Psoas muscle (tissue), 8 donors: Measurements from ENCODE around the gene PPDPF. TPM values are rescaled to one million over a fixed set of nuclear protein-coding genes. Genes with fewer than 3 reads are reported as not detected.

Experiments used
- ATAC-seq, 4 donors: fragments of 200-7000 bp; cut with Tn5 transposase; one replicate each; pipeline ENCODE4 v1.9.1; 2020; ENCODE audit warnings: moderate library complexity in 3 of 4, mild to moderate bottlenecking in 2 of 4
- DNase-seq, 2 donors: peaks; one replicate each; pipeline ENCODE4 v3.0.0-alpha.2; 2020
- H3K27ac ChIP-seq: fragments of 200-600 bp; one replicate; pipeline ENCODE4 v1.8.0; 2022
- H3K27me3 ChIP-seq, 3 donors: fragments of 200-600 bp in 1 of 3; one replicate each; pipeline versions ENCODE4 v1.6.1 to v1.8.0; 2013 to 2022; ENCODE audit warnings: low read length in 2 of 3, mild to moderate bottlenecking in 2 of 3, moderate library complexity in 1 of 3; ENCODE audit not compliant: insufficient read depth in 3 of 3
- H3K36me3 ChIP-seq, 2 donors: fragments of 200-600 bp in 1 of 2; one replicate each; pipeline versions ENCODE4 v1.6.1 to v1.8.0; 2013 to 2022; ENCODE audit warnings: low read depth in 1 of 2, mild to moderate bottlenecking in 1 of 2, moderate library complexity in 1 of 2; ENCODE audit not compliant: insufficient read depth in 1 of 2
- H3K4me1 ChIP-seq: fragments of 200-600 bp; one replicate; pipeline ENCODE4 v1.8.0; 2022
- H3K4me3 ChIP-seq: fragments of 200-600 bp; one replicate; pipeline ENCODE4 v1.8.0; 2022; ENCODE audit warnings: mild to moderate bottlenecking
- H3K9me3 ChIP-seq: fragments of 200-600 bp; one replicate; pipeline ENCODE4 v1.8.0; 2022
- WGBS, 3 donors: extraction: QIAGEN DNeasy Blood & Tissue Kit; methylation state at CpG; one replicate each; pipeline versions ENCODE4 v1.1.6 to v1.1.7; 2013; 5-methylcytosine and 5-hydroxymethylcytosine counted together
- intact Hi-C, 2 donors: fragments of 100-400 bp; cut with DNase I; formaldehyde crosslinking; loops; one replicate each; pipeline versions ENCODE4 v1.11.0 to v1.14.2; 2022
- polyA plus RNA-seq, 3 donors: library from polyadenylated mRNA; stranded (reverse); fragments of 200-250 nt; gene quantifications; one replicate each; pipeline ENCODE4 v1.2.3, GENCODE V29; 2013
- total RNA-seq, 4 donors: library from RNA; stranded (reverse); fragmentation: NEBNext Ultra II Directional in 2 of 4; extraction: Animal tissue kit (Norgen Biotek cat#: 25700) in 2 of 4; gene quantifications; one replicate each; pipeline versions ENCODE4 v1.2.1 to v1.2.4, GENCODE V29; 2021 to 2023
- TF ChIP-seq, protein P1 (sequence below): fragments of 200-600 bp; IDR thresholded peaks from one replicate; pipeline ENCODE4 v1.8.0; 2022; ENCODE audit warnings: antibody characterized with exemption
- donor health status: healthy with polysubstance abuse.
- donor health status: DM: no; HTN: no; CAD: no; lungs with moderate emphysema.
- donor health status: Bipolar disorder and iron deficiency.
- donor health status: healthy.
- donor health status: DM: yes; HTN: yes; CAD: no.
- donor health status: DM: no; HTN: no; CAD: no.
- donor health status: DM: no; HTN: no; CAD: no.
- donor health status: DM: yes; HTN: yes; CAD: no.

Gene PPDPF
- total and polyA plus RNA-seq, 7 donors = 130 to 198 (median 153) TPM

DNA sequence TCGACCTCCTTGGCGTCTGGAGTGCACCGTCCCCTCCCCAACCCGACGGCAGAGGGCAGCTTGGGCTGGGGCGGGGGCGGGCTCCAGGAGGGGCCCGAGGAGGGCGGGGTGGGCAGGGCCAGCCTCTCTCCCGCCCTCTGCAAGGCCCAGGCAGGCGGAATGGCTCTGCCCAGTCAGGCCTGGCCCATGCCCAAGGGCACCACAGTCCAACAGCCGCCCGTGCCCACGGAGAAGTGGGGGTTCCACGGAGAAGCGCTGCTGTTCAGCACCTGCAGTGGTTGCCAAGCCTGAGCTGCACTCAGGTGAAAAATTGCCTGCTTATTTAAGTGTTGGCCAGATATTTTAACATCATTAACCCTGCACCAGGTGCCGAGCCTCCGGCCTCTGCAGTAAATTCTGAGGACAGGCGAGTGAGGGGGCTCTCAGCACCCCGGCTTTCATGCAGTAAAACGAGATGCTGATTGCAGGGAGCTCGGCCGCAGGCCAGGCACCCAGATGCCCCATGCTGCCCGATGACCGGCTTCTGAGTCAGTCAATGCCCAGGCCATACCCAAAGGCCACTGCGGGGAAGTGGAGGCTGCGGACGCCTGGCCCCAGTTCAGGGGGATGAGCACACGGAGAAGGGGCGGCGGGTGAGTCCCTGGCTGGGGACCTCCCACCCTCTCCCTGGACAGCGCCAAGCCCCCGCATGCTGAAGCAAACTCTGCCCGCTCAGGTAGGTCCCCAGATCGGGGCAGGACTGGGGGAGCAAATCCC lies 27.3 kb downstream of the PPDPF start, which contains the start of gene SRMS:
Gene SRMS, minus strand, starts transcription at position 25 of the 756 bp plus-strand sequence. CDS start 286 bp downstream, outside the sequence.
- 41 to 45% (median 42%) methylated on average over 34 to 35 of the region's 35 CpGs for WGBS, 3 donors
- no peak within 1 kb of the TSS for H3K27ac ChIP-seq
- H3K9me3 ChIP-seq = no peaks in the 10 kb centered on the region
- TF ChIP-seq, protein P1, sequence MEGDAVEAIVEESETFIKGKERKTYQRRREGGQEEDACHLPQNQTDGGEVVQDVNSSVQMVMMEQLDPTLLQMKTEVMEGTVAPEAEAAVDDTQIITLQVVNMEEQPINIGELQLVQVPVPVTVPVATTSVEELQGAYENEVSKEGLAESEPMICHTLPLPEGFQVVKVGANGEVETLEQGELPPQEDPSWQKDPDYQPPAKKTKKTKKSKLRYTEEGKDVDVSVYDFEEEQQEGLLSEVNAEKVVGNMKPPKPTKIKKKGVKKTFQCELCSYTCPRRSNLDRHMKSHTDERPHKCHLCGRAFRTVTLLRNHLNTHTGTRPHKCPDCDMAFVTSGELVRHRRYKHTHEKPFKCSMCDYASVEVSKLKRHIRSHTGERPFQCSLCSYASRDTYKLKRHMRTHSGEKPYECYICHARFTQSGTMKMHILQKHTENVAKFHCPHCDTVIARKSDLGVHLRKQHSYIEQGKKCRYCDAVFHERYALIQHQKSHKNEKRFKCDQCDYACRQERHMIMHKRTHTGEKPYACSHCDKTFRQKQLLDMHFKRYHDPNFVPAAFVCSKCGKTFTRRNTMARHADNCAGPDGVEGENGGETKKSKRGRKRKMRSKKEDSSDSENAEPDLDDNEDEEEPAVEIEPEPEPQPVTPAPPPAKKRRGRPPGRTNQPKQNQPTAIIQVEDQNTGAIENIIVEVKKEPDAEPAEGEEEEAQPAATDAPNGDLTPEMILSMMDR = no peak
- H3K36me3 ChIP-seq = no peaks in the 10 kb centered on the region
- DNase-seq (no peak), ATAC-seq (no peak)
- H3K27me3 ChIP-seq = peaks cover 0 to 73% (median 27%) of the 10 kb centered on the region in 3 donors
- no peaks in the 10 kb centered on the region for H3K4me1 ChIP-seq
- H3K4me3 ChIP-seq = no peak within 1 kb of the TSS
- intact Hi-C loops = no loop called here

DNA sequence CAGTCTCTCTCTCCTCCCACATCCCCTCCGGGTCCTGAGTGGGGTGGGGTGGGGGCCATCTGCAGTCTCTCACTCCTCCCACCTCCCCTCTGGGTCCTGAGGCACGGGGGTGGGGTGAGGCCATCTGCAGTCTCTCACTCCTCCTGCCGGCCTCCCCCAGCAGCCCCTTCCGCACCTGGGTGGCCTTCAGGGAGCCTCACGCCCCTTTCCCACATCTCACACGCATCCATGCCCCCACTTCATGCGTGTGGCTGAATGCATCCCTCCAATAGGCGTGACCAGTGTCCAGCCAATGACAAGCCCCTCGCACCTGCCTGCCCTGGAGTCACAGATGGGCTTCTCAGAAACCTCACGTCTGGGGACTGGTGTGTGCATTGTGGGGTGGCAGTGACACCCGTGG lies 28.0 kb downstream of the PPDPF start:
- Histone ChIP-seq H3K4me1 (no peaks in the 10 kb centered on the region), H3K27ac (no peak overlapping the region), H3K9me3 (no peaks in the 10 kb centered on the region), H3K27me3 (peaks cover 0 to 76% (median 30%) of the 10 kb centered on the region in 3 donors), H3K4me3 (no peak overlapping the region), H3K36me3 (no peaks in the 10 kb centered on the region)
- ATAC-seq (no peak), DNase-seq (no peak)
- 24 to 33% (median 29%) methylated on average over 10 to 11 of the region's 11 CpGs for WGBS, 3 donors
- intact Hi-C loops = no loop called here
- TF ChIP-seq, protein P1 = no peak

DNA sequence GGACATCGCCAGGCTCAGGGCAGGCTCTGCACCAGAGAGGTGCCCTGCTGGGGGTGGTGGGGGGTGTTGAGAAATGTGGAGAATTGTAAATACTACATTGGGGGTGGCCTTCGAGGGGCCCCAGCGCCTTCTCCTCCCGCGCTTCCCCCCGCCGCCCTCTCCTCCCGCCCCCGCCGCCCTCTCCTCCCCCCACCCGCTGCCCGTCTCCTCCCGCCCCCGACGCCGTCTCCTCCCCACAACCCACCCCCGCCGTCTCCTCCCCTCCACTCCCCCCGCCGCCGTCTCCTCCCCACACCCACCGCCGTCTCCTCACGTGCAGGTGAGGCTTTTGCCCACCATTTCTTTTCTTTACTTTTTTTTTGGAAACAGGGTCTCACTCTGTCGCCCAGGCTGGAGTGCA lies 28.5 kb downstream of the PPDPF start:
- Histone ChIP-seq H3K36me3 (no peaks in the 10 kb centered on the region), H3K9me3 (no peaks in the 10 kb centered on the region), H3K27me3 (peaks cover 0 to 80% (median 31%) of the 10 kb centered on the region in 3 donors), H3K4me1 (no peaks in the 10 kb centered on the region), H3K27ac (no peak overlapping the region), H3K4me3 (no peak overlapping the region)
- 12 to 18% (median 16%) methylated on average over 5 to 23 of the region's 25 CpGs for WGBS, 3 donors
- DNase-seq (no peak), ATAC-seq (no peak)
- TF ChIP-seq, protein P1 = no peak
- intact Hi-C loops = no loop called here

DNA sequence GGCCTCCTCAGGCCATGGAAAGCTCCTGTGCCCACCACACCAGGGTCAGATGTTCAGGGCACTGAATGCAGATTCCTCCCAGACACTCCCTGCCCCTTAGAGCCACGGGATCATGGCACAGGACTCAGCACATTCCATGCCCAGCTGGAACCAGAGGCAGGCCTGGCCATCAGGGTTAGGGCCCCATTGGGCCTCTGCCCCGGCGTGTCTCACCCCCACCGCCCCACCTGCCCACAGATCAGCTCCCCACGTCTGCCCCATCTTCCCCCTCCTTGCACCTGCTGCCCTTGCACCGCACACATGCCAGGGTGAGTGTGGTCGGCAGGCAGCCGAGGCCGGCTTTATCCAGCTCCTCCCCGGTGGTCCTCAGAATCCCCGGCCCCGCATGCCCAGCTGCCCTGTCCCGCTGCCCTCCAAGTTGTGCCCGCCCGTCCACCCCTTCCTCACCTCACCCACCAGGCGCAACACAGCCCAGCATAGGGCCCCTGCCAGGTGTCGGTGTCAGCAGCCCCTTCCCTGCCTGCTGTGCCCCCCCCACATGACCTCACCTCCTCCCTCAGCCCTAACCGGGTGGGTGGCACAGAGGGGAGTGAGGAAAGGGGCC lies 29.2 kb downstream of the PPDPF start:
- H3K9me3 ChIP-seq = no peaks in the 10 kb centered on the region
- no peak overlapping the region for H3K27ac ChIP-seq
- ATAC-seq (no peak), DNase-seq (no peak)
- WGBS, 3 donors = 45 to 56% (median 49%) methylated on average over 14 to 18 of the region's 18 CpGs
- no peaks in the 10 kb centered on the region for H3K36me3 ChIP-seq
- H3K4me1 ChIP-seq = no peaks in the 10 kb centered on the region
- H3K27me3 ChIP-seq = peaks cover 0 to 84% (median 31%) of the 10 kb centered on the region in 3 donors
- H3K4me3 ChIP-seq = no peak overlapping the region
- intact Hi-C loops = no loop called here
- TF ChIP-seq, protein P1 = no peak
